Heart left ventricle (tissue), 13 donors: ENCODE data around the gene SEC24C.

Source experiments
- CTCF ChIP-seq, 12 donors: fragments of 200-600 bp; sonication (generic) in 4 of 12; IDR thresholded peaks; one replicate each; pipeline versions ENCODE4 v1.5.0 to v1.8.0; 2018 to 2022; ENCODE audit warnings: antibody characterized with exemption in 12 of 12, mild to moderate bottlenecking in 5 of 12
- POLR2A ChIP-seq, 2 donors: fragments of 450-650 bp; IDR thresholded peaks; one replicate each; pipeline ENCODE4 v1.6.1; 2017; ENCODE audit warnings: antibody characterized with exemption in 2 of 2, mild to moderate bottlenecking in 2 of 2, moderate library complexity in 2 of 2
- donor health status: ischemic (EF 13 %, LVEDD 7.1; RV severe dilation, severe dysfunction).
- donor health status: DM: no; HTN: yes; CAD: no.
- donor health status: DM: no; HTN: no; CAD: no.
- donor health status: ischemic (EF 25% LVEDD 6.9; RV normal size, moderate dysfunction).
- donor health status: ischemic (EF 25% LVEDD 5.7; RV mildly dilated, moderate dysfunction).
- donor health status: ischemic (EF 35%, LVEDD 5.7; RV mildly dilated, moderate dysfunction).
- donor health status: nonischemic (EF 11% LVEDD 7.7; RV severe dilation, severe dysfunction).
- donor health status: DM: yes; HTN: yes; CAD: no.
- donor health status: PGD.
- donor health status: ischemic (EF 29% LVEDD 5.4; RV normal size, mild dysfunction).
- donor health status: nonischemic (EF 23%, LVEDD 6.1; RV moderate dilation, normal function).

GRCh38 chr10:73809061-73809818, 65.1 kb downstream of the SEC24C start:
- no peak for TF ChIP-seq CTCF (IDR thresholded peaks at IDR 0.05)
- TF ChIP-seq POLR2A (IDR thresholded peaks at IDR 0.05): no peak
